Panc1 (cell line): ENCODE measurements around the gene PPP2R5A.

Experiments used
- CTCF ChIP-seq: fragments of 450-650 bp; IDR thresholded peaks from 2 replicates; pipeline ENCODE4 v1.5.1; 2017; ENCODE audit warnings: mild to moderate bottlenecking
- POLR2AphosphoS5 ChIP-seq: IDR thresholded peaks from 2 replicates; pipeline ENCODE4 v1.6.1; 2012; ENCODE audit warnings: mild to moderate bottlenecking, low read depth, low read length, moderate library complexity
- REST ChIP-seq, 2 experiments: IDR thresholded peaks; 2 replicates each; pipeline ENCODE4 v1.6.1; 2011 to 2012; ENCODE audit warnings: low read depth in 2 of 2, control low read depth in 1 of 2, low read length in 1 of 2, mild to moderate bottlenecking in 1 of 2, moderate library complexity in 1 of 2; ENCODE audit not compliant: insufficient read depth in 1 of 2
- SIN3A ChIP-seq: IDR thresholded peaks from 2 replicates; pipeline ENCODE4 v1.6.1; 2012; ENCODE audit warnings: low read depth, mild to moderate bottlenecking, low read length, moderate library complexity, borderline replicate concordance; ENCODE audit not compliant: insufficient read depth
- TCF7L2 ChIP-seq: IDR thresholded peaks from 2 replicates; pipeline ENCODE4 v1.6.1; 2011; ENCODE audit warnings: mild to moderate bottlenecking, low read depth, low read length, inconsistent platforms

DNA sequence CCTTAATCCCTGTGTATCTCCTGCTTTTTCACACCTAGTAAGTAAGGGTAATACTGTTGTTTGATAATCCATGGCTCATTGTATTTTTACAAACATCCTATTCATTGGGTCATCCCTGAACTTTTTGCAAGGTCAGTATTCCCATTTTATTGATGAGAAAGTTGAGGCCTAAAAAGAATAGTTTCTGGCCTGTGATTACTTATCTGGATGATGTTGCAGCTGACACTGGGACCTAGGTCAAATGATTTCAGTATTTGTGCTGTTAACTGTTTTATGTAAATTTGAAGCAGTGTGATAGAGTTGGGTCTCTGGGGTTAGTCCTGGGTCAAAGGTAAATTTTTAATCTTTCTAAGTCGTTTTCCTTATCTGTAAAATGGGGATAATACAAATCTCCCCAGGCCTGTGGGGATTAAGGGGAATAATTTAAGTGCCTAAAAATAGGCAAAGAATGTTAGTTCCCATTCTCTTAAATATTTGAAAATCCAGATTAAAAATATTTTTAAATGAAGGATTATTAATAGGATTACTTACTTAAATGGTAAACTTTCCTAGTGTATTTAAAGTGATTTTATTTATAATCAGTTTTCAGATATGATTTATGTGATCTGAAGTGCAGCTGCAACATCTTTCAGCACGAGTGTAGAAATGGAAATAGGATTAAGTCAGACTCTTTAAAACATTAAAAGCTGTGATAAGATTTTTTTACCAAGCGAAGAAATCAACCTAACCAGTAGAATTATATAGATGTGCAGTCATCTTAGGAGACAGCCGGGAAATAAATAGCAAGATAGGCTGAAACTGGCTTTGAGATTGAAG, 4.3 kb downstream of the PPP2R5A start:
- no peak for TF ChIP-seq CTCF
- TF ChIP-seq REST (IDR thresholded peaks at IDR 0.05; ENCODE audit: insufficient read depth in 1 of 2, low read depth in 2 of 2, low read length in 1 of 2): no peak
- no peak for TF ChIP-seq POLR2AphosphoS5
- TF ChIP-seq TCF7L2: no peak
- no peak for TF ChIP-seq SIN3A
